Omental fat pad (tissue), 4 donors: ENCODE data around the gene PRXL2C. TPM values are rescaled to one million over a fixed set of nuclear protein-coding genes. Genes with fewer than 3 reads are reported as not detected.

Experiments used
- ATAC-seq: fragments of 150-250 bp; one replicate; pipeline ENCODE4 v1.9.1; 2016; ENCODE audit warnings: mild to moderate bottlenecking, moderate library complexity; ENCODE audit not compliant: low FRiP score
- DNase-seq: peaks from one replicate; pipeline ENCODE4 v3.0.0-alpha.2; 2019; ENCODE audit warnings: low spot score
- CTCF ChIP-seq, 3 donors: fragments of 450-650 bp; IDR thresholded peaks; one replicate each; pipeline ENCODE4 v1.5.1; 2016 to 2017; ENCODE audit warnings: antibody characterized with exemption in 3 of 3, mild to moderate bottlenecking in 3 of 3, moderate library complexity in 2 of 3
- total RNA-seq, 4 donors: library from RNA; depleted of rRNA; stranded (reverse); fragments of >200 nt; gene quantifications; one replicate each; pipeline ENCODE4 v1.1.0, GENCODE V29; 2016

The PRXL2C gene
- total RNA-seq, 4 donors from 2014 or later, result 16.2 to 31.3 (median 28.0) TPM

- ATAC-seq, result no peak
- DNase-seq, result no peak
- TF ChIP-seq CTCF (IDR thresholded peaks at IDR 0.05), result no peak
These were observed 33.5 kb downstream of the PRXL2C start for GRCh38 chr9:96621618-96622017.

- no peak for DNase-seq
- ATAC-seq, result no peak
- TF ChIP-seq CTCF (IDR thresholded peaks at IDR 0.05), result no peak
These were observed 34.3 kb downstream of the PRXL2C start for GRCh38 chr9:96620832-96621269.

- no peak for DNase-seq
- TF ChIP-seq CTCF (IDR thresholded peaks at IDR 0.05), result no peak
- no peak for ATAC-seq
These were observed 35.0 kb downstream of the PRXL2C start for GRCh38 chr9:96620181-96620514.

- ATAC-seq (peak; percentile 85), DNase-seq (peak; percentile 89)
- TF ChIP-seq CTCF (IDR thresholded peaks at IDR 0.05), result no peak
These were observed 35.5 kb downstream of the PRXL2C start, which contains the start of gene CDC14B for GRCh38 chr9:96619491-96620180. Gene CDC14B, minus strand, starts transcription at chr9:96619843. Its CDS starts 465 bp downstream, at chr9:96619378.

GRCh38 chr9:96619124-96619465 is 36.0 kb downstream of the PRXL2C start:
- no peak for DNase-seq
- peak; percentile 16 for ATAC-seq

GRCh38 chr9:96618209-96619123 is 36.7 kb downstream of the PRXL2C start:
- DNase-seq, result no peak
- ATAC-seq, result peak; percentile 67

More at GRCh38 chr9:96619124-96619465, 36.0 kb downstream of the PRXL2C start:
- no peak for TF ChIP-seq CTCF (IDR thresholded peaks at IDR 0.05)

More at GRCh38 chr9:96618209-96619123, 36.7 kb downstream of the PRXL2C start:
- no peak for TF ChIP-seq CTCF (IDR thresholded peaks at IDR 0.05)
